GM10248 (cell line): ENCODE data around the gene ENOSF1.

Experiments
- CTCF ChIA-PET: fragments of 300-600 bp; sonication (Branson Sonifier 250); formaldehyde crosslinking; extraction: SDS; loops from one replicate; lab custom pipeline; 2021; ENCODE audit warnings: antibody characterized with exemption; lab: Yijun Ruan, JAX
- POLR2A ChIA-PET: fragments of 350-650 bp; sonication (Branson Sonifier 250); formaldehyde crosslinking; extraction: SDS; loops from one replicate; lab custom pipeline; 2020; ENCODE audit warnings: antibody characterized with exemption; lab: Yijun Ruan, JAX
- DNase-seq: peaks from one replicate; pipeline ENCODE4 v3.0.0; 2012; ENCODE audit errors: extremely low spot score
- TF ChIP-seq, protein P1 (sequence below): IDR thresholded peaks from 2 replicates; pipeline ENCODE4 v1.5.1; 2012; ENCODE audit warnings: mild to moderate bottlenecking, low read depth; ENCODE audit errors: extremely low read depth, missing control alignments, control extremely low read depth

The ENOSF1 gene

DNA sequence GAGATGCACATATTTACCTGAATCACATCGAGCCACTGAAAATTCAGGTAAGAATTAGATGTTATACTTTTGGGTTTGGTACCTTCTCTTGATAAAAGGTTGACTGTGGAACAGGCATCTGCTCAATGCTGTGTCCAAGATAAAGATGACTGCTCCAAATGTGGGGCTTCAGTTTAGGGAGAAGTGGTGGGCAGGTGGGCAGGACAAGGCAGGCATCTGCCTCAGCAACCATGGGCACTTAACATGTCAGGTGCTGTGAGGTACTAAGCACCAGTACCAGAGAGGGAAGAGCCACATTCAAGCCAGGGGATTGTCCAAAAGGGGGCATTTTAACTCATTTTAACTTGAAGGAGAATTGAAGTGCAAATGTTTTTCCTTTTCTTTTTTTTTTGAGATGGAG is 41.0 kb downstream of the ENOSF1 start:
- ChIA-PET POLR2A (interaction anchor here (1.0 kb wide), 1 partner anchor 159 kb away, joined by 3 read pairs; no protein-coding TSS in a partner anchor), CTCF (interaction anchor here (0.7 to 3.0 kb wide), 5 partner anchors 10 to 168 kb away, joined by 3 to 12 read pairs (median 3); partner anchors contain the start of gene TYMS)
- TF ChIP-seq, protein P1, sequence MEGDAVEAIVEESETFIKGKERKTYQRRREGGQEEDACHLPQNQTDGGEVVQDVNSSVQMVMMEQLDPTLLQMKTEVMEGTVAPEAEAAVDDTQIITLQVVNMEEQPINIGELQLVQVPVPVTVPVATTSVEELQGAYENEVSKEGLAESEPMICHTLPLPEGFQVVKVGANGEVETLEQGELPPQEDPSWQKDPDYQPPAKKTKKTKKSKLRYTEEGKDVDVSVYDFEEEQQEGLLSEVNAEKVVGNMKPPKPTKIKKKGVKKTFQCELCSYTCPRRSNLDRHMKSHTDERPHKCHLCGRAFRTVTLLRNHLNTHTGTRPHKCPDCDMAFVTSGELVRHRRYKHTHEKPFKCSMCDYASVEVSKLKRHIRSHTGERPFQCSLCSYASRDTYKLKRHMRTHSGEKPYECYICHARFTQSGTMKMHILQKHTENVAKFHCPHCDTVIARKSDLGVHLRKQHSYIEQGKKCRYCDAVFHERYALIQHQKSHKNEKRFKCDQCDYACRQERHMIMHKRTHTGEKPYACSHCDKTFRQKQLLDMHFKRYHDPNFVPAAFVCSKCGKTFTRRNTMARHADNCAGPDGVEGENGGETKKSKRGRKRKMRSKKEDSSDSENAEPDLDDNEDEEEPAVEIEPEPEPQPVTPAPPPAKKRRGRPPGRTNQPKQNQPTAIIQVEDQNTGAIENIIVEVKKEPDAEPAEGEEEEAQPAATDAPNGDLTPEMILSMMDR: no peak
- no peak for DNase-seq

DNA sequence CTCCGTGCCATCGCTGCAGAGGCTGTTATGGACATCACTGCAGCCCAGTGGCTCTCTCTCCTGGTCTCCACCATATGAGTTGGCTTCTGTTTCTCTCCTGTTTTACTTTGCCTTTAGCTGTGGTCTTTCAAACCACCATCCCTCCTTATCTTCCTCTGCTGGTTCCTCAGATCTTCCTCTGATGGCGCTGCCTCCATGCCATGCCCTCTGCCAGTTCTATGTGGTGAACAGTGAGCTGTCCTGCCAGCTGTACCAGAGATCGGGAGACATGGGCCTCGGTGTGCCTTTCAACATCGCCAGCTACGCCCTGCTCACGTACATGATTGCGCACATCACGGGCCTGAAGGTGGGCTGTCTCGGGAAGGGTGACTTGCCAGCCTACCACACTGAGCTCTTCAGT is 41.9 kb downstream of the ENOSF1 start:
- ChIA-PET CTCF (interaction anchor here (0.7 to 3.0 kb wide), 7 partner anchors 9 to 169 kb away, joined by 3 to 12 read pairs (median 3); partner anchors contain the start of gene TYMS), POLR2A (interaction anchor here (1.0 to 1.4 kb wide), 2 partner anchors 12 to 160 kb away, joined by 3 to 6 read pairs; partner anchors contain the start of gene TYMS)
- TF ChIP-seq, protein P1: no peak
- DNase-seq: no peak

DNA sequence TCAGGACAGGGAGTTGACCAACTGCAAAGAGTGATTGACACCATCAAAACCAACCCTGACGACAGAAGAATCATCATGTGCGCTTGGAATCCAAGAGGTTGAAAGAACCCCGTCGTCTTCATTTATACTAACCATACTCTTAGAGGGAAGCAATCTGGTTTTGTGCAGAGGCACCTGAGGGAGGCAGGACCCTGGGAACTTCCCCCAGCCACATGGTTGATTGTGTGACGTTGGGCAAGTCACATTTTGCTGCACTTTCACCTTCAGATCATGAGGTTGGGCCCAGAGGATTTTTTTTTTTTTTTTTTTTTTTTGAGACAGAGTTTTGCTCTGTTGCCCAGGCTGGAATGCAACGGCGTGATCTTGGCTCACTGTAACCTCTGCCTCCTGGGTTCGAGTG is 43.4 kb downstream of the ENOSF1 start:
- TF ChIP-seq, protein P1: no peak
- no peak for DNase-seq
- CTCF ChIA-PET: interaction anchor here (3.0 kb wide), 1 partner anchor 11 kb away, joined by 12 read pairs; the partner anchor contains the start of gene TYMS
- POLR2A ChIA-PET: no interaction called here

DNA sequence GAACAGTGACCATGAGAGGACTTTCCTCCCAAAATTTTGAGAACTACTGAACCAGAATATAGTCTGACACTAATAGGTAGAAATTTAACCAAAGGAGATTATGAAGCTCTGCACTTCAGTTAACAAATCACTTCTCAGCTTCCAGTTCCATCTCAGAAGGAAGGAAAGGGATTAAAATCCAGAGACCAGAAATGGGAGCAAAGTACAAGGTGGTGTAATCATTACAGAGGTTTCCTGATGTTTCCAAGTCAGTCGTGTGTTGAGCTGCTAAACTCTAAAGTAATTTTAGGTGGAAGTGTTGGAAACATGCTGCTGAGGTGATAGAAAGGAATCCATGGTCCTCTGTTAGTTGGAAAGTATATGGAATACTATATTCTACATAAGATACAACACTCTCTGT is 44.2 kb downstream of the ENOSF1 start:
- ChIA-PET CTCF (interaction anchor here (3.0 kb wide), 1 partner anchor 10 kb away, joined by 12 read pairs; the partner anchor contains the start of gene TYMS), POLR2A (no interaction called here)
- TF ChIP-seq, protein P1: no peak
- no peak for DNase-seq

DNA sequence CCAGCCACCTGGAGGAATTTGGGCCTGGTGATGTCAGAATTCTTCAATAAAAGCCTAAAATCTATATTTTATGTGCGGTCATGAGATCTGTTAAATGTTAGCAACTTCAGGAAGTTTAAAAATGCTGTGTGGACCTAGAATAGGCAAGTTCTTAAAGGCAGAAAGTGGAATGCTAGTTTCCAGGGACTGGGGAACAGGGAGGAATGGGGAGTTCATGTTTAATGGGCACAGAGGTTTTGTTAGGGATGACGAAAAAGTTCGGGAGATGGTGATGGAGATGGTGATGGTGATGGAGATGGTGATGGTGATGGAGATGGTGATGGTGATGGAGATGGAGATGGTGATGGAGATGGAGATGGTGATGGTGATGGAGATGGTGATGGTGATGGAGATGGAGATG is 45.8 kb downstream of the ENOSF1 start:
- POLR2A ChIA-PET: interaction anchor here (0.5 kb wide), 1 partner anchor 26 kb away, joined by 3 read pairs; no protein-coding TSS in a partner anchor
- DNase-seq: no peak
- CTCF ChIA-PET: interaction anchor here (1.2 kb wide), 1 partner anchor 173 kb away, joined by 3 read pairs; no protein-coding TSS in a partner anchor
- TF ChIP-seq, protein P1: no peak

DNA sequence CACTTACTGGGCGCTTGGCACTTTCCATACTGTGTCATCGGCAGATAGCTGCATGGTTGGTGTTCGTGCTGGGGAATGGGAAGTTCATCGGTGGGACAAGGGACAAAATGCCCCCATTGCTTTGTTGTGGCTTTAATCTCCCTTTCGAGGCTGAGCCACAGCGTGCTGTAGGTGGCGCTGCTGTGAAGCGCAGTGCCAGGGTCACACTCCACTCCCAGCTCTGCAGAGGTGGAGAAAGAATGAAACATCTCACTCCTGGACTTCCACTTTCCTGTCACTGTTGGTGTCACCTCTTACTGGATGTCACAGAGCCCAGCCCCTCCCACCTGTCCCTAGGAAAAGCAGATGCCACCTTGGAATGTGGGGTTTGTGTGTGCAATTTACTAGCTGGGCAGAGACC is 46.3 kb downstream of the ENOSF1 start:
- ChIA-PET POLR2A (interaction anchor here (0.5 kb wide), 1 partner anchor 26 kb away, joined by 3 read pairs; no protein-coding TSS in a partner anchor), CTCF (interaction anchor here (1.2 kb wide), 1 partner anchor 173 kb away, joined by 3 read pairs; no protein-coding TSS in a partner anchor)
- DNase-seq: no peak
- TF ChIP-seq, protein P1: peak; percentile 24
